Stimulated activated naive CD4-positive, alpha-beta T cell treated with Interleukin-2 at 50 U/mL for 16 hours (primary cell): ENCODE results near the gene SURF2.

Source experiments
- DNase-seq: peaks from one replicate; lab custom pipeline; 2025; lab: John Stamatoyannopoulos, UW

SURF2 gene

GRCh38 chr9:133354766-133355165 lies 1.6 kb upstream of the SURF2 start:
- DNase-seq, result no peak

DNA sequence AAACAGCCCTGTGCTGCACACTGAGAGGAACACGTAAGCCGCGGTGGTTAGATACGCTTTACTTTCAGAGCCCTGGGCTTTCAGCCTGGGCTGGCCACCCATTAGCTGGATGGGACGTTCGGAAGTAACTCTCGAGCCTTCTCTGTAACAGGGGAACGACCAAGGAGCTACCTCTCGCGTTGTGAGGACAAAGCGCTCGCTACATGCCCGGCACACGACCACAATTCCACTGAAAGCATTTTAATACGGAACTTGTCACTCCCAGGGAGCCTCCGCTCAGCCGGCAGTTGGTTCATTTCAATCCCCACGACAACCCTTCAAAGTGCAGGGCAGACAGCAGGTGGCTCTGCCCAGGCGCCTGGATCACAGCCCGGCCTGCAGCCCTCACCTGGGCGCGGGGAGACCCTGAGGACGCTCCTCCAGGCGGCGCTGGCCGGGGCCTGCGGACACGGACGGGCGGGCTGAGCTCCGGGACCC lies 431 bp upstream of the SURF2 start:
- no peak for DNase-seq

GRCh38 chr9:133357656-133358055 lies 1.3 kb downstream of the SURF2 start:
- DNase-seq, result no peak

DNA sequence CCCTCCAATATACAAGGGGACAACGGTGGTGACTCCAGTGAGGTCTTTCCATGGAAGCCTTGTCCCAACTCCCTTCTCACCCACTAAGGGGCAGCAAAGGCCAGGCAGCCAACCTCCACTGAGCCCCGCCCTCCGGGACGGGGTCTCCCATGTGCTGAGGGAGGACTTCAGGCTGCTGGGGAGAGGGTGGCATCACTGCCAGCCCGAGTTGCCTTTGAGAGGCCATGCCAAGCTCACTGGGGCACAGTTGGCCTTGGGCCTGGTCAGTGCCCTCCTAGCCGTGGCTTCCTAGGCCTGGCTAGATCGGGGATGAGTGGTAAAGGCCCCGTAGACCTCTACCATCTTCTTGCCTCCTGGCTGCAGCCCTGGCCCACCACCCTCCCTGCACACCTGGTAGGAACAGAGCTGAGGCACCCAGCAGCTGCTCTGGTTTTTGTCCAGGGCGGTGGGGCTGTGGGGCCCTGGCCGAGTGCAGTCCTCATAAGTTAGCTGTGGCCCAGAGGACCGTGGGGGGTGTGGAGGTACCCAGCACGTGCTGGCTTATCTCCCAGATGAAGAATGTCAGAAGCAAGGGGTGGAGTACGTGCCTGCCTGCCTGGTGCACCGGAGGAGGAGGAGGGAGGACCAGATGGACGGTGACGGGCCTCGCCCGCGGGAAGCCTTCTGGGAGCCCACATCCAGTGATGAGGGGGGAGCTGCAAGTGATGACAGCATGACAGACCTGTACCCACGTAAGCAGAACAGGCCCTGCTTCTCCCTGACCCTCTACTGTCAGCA lies 3.2 kb downstream of the SURF2 start:
- DNase-seq, result no peak

DNA sequence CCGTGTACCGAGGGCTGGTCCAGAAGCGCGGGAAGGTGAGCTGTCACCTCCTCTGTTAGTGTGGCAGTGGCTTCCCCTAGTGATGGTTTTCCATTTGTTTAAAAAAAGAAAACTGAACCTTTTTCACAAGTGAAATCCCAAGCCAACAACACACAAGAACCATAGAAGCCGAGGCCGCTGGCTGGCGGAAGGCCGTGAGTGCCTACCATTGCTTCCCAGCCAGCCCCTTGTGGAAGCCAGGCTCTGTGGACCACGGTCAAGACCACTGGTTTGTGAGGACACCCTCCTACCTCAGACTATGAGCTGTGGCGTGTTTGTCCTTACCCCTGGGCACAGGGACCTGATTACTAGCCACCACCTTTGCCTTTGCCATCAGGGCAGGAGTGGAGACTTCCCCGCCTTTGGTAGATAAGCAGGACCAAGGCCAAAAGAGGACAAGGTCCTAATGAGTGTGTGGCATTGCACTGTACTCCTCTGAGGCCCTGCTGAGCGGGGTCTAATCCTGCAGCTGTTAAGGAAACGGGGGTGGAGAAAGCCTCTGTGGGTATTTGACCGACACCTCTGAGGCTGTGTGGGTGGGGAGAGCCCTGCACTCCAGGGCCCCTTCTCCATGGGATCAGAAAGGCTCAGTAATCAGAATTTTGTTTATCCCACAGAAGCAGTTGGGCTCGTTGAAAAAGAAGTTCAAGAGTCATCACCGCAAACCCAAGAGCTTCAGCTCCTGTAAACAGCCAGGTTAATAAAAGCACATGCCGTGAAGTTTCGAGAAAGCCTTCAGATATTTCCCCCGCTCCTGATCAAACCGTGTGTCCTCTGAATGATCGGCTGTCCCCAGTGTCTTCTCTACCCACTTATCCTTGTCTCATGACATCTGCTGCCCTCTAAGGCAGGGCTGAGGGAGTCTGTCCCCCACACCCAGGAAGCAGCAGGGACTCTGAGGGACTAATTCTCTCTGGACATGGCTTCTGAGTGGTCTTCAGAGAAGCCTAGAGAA lies 4.3 kb downstream of the SURF2 start:
- no peak for DNase-seq

GRCh38 chr9:133361507-133362092 lies 5.2 kb downstream of the SURF2 start:
- DNase-seq, result no peak

DNA sequence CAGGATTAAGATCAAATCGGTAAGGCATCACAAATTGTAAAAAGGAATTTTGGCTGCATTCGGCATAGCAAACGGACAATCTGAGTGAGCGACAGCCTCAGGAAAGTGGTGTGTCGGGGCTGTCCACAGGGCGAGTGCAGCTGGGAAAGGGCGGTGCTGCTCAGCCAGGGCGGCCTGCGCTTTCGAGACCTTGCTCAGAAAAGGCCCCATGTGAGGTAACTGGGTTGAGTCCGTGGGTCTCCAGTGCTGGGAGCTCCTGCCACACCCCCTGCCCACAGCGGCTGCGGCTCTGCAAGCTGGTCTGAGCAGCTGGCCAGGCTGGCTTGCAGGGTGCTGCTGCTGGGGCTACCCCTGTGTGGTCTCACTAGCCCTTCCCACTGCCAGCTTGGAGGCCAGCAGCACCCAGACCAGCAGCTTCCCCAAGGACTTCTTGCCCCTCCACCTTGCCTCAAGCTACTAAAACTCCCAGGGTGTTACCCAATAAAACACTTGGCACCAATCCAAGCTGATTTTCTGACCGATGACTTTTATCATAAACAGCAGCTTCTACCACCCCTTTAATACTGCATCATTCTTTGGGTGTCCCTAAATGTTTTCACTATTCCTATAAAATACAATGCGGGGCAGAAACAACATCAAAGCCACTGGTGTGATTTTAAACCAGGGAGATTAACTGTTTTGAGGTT lies 6.2 kb downstream of the SURF2 start:
- no peak for DNase-seq

GRCh38 chr9:133366435-133366834 lies 10.1 kb downstream of the SURF2 start:
- DNase-seq, result no peak

DNA sequence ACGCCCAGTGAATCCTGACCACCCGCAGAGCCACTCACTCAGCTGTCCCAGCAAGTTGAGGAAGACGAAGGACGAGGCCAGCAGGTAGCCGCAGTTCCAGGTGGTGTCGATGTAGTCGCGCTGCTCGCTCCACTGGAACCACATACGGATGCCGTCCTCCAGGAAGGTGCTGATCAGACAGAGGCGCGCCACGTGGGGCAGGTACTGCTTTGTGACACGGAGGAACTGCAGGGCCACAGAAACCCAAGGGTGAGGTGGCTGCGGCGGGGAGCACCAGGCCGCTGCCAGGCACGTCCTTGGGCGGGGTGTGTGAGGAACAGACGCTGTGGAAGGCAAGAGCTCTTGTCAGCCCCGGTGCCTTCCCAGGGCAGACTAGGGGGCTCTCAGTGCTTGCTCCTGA lies 10.9 kb downstream of the SURF2 start:
- DNase-seq, result no peak

- DNase-seq, result no peak
Observed at GRCh38 chr9:133367778-133368177, 11.4 kb downstream of the SURF2 start.

- DNase-seq, result no peak
Observed at GRCh38 chr9:133368249-133368881, 12.0 kb downstream of the SURF2 start.

DNA sequence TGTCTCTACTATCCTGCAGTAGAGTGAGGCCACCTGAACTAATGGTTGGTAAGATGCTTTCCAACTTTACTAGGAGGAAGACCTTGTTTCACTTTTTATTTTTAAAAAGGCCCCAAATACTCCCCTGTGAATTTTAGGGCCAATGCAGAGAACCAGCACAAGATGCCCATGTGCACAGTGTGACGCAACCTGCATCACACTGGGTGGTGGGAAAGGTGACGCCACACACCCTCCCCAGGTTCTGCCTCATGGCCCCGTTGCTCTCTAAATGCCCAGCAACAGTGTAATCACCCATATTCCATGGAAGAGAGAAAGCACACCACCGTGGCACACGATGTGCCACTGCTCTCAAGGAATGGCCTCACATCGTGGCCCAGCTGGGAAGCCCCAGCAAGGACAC lies 13.1 kb downstream of the SURF2 start:
- no peak for DNase-seq

- peak; percentile 46 for DNase-seq
Observed at GRCh38 chr9:133369933-133370332, 13.6 kb downstream of the SURF2 start.

GRCh38 chr9:133370685-133371084 lies 14.3 kb downstream of the SURF2 start:
- peak; percentile 29 for DNase-seq

DNA sequence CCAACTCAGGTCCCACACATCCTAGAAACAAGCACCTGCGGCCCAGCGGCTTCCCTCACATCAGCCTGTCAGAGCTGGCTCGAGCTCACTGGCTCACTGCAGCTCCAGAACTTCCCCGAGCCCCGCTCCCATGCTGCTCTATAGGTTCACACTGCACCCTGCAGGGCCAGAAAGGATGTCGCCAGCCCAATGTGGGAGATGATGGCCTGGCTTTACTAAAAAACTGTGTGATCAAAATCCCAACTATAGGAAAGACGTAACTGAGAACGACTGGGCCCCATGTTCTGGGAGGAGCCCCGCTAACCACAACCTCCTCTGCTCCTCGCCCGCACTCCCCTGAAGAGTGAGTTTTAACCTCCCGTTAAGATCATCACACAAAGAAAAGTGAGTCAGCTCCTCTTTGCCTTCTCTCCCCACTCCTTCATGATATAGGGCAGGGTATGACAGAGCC lies 14.9 kb downstream of the SURF2 start:
- DNase-seq, result peak; percentile 83

DNA sequence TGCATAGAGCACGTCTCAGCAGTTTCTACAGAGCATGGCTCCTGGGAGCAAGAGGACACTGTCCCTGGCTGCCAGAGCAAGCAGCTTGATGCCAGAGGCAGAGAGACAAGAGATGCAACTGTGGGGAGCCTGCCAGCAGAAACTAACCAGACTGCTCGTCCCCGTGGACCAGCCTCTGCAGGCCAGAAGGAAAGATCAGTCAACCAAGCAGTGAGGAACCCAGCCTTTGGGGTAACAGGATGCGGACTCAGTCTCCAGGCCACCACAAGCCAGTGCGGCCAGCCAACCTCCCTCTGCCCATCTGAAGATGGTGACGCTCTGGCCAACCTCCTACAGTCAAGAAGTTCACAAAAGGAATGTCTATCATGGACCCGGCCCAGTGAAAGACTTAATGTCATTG lies 15.8 kb downstream of the SURF2 start:
- DNase-seq, result no peak

GRCh38 chr9:133374612-133375115 lies 18.3 kb downstream of the SURF2 start:
- no peak for DNase-seq

- DNase-seq, result no peak
Observed at GRCh38 chr9:133375116-133375723, 18.9 kb downstream of the SURF2 start.

GRCh38 chr9:133375724-133376654 lies 19.6 kb downstream of the SURF2 start, which contains the start of the genes STKLD1 and SURF4:
Gene STKLD1 (plus strand): TSS chr9:133376366. CDS start chr9:133376474, 108 bp downstream.
Gene SURF4 (minus strand): TSS chr9:133376060. CDS start chr9:133375969, 91 bp downstream.
- peak; percentile 92 for DNase-seq
